Activated CD8-positive, alpha-beta memory T cell treated with anti-CD3 and anti-CD28 coated beads, Interleukin-2, amount 50 U/mL, for 1 hour (primary cell): Measurements from ENCODE around the gene THSD7B.

Source experiments
- DNase-seq: peaks from one replicate; pipeline ENCODE4 v3.0.0-alpha.2; 2020; ENCODE audit errors: extremely low read depth

THSD7B gene

DNA sequence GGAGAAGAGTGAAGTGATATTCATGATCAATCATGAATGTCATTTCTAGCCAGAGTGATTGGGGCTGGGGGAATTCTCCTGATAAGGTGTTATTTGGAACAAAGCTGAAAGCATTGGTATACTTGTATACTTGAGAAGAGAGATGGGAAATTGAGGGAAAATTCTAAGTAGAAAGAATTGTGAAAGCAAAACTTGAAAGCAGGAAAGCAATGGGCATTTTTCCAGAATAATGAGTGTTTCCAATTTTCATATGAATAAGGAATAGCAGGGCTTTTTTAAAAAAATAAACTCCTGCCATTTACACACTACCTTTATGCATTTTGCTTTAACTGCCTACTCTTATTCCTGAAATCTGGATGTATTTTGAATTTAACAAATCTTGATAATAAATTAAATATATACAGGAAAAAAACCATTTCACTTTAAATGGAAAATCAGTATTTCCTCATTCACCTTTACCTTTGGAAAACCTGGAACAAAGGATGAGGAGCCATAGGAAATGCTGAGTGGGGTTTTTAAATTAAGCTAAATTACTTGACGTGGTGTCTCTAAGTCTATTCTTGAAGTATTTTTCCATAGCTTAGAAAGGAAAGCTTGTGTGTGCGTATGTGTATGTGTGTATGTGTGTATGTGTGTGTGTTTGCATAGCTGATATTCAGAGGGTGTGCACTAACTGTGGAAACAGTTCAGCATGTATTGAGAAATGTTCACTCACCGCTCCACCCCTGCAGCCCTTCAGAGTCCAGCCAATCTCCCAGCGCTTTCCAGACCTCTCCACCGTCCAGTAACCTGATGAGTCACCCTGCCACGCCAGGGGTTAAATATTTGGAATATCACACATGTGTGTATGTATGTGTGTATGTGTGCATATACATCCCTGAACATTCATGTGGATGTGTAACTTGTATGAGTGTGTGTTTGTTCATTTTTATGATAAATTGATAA lies 427.3 kb downstream of the THSD7B start:
- DNase-seq = no peak

DNA sequence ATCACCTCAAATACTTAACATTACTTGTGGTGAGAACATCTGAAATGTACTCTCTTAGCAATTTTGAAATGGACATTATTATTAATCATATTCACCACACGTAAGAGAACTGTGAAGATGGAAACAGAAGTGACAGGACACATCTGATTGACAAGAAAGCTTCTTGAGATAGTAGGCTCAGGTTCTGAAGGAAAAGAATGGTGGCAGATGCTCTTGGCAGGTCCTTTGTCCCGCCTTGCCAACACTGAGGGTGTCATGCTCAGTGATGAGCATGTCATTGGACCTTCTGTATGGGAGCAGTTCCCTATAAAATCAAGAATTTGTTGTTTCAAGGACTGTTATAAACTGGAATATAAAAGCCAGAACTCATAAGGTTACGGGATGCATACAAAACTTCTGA lies 428.1 kb downstream of the THSD7B start:
- DNase-seq = no peak

DNA sequence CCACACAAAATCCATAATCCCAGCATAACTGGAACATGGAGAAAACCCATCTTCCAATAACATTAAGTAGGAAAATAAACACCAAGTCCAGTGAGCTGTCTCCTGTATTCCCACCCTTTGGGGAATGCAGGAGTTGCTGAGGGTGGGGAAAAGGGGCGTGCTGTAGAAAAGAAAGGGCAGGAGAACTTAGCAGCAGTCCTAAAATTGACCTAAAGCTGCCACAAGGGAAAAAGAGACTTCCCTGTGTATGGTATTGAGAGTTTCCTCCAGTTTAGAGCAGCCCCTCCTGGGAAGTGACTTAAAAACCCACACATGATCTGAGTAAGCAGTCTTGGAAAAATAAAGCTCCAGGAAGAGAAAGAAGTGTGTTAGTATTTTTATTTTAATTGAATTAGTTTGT lies 428.8 kb downstream of the THSD7B start:
- DNase-seq = no peak

DNA sequence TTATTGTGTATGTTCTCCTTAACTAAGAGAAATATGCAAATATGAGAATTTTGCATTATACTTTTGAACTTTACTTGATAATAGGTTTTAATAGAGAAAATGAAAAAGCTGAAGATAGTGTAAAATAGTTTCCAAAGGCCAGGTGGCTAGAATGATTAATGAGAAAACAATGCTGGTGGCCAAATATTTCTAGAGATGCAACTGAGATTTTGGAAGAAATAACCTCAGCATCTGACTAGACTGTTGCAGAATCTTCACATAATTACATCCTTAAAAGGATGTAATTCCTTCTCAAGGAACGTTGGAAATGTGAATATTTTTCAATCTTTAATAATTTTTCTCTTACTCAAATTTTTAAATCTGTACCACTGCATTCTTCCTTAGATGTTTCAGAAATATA lies 434.4 kb downstream of the THSD7B start:
- no peak for DNase-seq

DNA sequence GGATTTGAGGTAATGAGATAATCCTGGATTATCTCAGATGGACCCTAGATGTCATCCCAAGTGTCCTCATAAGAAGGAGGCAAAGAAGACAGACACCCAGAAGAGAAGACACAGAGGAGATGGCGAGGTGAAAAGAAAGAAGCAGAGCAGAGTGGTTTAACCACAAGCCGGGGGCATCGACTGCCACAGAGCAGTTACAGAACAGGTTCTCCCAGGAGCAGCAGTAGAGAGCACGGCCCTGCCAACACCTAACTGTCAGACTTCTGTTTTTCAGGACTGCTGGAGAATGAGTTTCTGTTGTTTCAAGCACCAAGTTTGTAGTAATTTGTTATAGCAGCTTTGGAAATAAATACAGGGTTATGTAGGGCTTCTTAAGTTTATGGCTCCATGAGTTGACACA lies 437.0 kb downstream of the THSD7B start:
- DNase-seq = no peak

DNA sequence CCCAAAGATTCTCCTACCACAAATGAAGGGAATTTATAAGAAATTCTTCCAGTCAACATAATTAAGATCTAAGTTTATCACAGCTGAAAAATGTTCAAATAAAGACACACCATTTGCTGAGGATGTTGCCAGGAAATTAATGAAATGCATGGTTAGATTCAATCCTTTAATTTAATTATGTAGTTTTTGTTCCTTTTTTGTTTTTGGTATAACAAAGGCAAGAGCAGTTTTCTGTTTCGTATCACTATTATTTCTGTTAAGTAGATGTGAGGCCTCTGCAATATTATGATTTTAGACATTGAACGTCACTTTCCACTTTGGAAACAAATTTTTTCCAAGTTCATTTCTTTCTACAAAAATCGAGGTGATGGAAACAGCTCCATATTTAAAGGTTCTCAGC lies 440.0 kb downstream of the THSD7B start:
- DNase-seq = no peak

DNA sequence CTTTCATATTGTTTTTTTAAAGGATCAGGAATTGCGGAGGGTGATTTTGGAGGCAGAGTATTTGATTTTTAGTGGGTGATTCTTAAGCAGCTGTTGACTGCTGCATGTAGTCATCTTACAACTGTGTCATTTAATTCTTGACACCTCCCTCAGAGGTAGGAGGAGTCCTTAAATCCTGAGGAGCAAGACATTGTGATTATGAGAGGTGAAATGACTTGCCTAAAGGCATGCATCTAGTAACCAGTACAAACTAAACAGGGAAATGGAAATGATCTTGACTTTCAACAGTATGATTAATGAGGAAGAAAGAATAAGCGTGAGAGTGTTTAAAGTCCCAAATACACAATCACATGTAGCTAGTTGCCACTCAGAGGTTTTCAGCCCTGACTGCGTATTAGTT lies 440.7 kb downstream of the THSD7B start:
- no peak for DNase-seq

DNA sequence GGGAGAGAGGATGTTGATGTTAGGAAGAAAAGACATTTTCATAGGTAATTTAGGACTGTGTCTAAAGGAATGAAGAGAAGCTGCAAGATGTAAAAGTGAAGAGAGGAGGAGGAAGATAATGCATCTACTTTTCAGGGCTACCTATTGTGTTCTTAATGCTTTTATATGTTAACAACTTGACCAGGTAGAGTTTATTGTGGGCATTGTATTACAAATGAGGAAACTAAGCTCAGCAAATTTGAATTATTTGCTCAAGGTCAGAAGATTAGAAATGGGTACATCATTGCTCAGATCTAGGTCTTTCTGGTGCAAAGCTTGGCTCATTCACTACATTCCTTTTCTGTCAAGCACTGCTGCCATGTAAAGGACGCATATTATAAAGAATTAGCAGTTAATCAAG lies 441.7 kb downstream of the THSD7B start:
- no peak for DNase-seq

DNA sequence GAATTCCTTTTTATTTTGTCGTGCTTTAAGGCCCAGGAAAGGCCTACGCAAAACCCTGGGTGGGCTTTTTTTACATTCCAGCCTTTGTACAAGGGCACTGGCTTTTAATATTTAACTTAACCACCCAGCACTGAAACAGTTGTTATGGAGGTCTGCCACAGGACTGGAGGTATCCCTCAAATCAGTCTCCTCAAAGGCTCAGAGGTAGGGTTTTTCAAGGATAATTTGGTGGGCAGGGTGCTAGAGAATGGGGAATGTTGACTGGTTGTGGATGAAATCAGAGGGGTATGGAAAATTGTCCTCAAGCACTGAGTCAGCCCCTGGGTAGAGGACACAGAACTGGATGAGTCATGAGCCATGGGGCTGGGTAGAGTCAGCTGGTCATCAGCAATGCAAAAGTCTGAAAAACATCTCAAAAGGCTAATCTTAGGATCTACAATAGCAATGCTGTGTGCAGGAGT lies 443.1 kb downstream of the THSD7B start:
- no peak for DNase-seq

DNA sequence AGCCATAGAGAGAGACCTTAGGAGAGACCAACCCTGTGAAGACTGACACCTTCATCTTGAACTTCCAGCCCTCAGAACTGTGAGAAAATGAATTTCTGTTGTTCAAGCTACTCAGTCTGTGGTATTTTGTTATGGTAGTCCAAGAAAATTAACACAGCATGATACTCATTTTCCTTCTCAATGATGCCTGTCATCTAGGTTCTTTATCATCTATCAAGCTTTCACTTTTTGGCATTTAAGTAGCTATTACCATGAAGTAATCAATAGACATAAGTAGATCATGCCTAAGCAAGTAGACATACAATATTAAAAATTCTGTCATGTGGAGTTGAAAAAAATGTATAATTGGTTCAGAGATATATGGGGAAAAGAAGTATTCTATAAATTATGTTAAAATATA lies 444.7 kb downstream of the THSD7B start:
- DNase-seq = no peak

DNA sequence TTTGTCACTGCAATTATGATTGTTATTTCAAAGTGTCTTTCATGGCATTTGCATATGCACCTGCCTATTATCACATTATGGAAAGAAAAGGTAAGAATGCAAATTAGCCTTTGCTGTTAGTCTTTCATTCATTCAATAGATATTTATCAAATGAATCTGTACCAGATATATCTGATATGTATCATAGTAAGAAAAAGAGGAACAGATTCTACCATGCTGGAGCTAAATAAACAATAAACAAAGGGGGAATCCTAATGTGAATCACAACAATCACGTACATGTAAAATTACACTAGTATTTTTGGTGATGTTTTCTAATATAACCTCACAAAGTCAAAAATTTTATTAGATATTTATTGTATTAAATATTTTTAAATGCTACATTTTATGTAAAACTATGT lies 446.4 kb downstream of the THSD7B start:
- no peak for DNase-seq

DNA sequence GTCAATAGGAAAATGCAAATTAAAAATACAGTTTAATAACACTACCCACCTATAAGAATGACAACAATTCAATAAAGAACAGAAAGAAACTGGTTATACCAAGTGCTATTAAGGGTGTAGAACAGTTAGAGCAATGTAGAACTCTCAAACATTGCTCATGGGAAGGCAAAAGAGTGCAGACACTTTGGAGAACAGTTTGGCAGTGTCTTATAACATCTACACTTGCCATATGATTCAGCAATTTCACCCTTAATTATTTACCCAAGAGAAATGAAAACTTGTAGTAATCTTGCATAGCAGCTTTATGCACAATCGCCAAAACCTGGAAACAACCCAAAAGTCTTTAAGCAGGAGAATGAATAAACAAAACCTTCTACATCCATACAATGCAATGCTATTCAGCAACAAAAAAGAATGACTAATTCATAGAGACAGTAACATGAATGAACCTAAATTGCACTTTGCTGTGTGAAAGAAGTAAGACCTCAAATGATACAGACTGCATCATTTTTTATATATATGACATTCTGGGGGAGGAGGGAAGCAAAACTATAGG lies 455.2 kb downstream of the THSD7B start:
- DNase-seq = no peak

DNA sequence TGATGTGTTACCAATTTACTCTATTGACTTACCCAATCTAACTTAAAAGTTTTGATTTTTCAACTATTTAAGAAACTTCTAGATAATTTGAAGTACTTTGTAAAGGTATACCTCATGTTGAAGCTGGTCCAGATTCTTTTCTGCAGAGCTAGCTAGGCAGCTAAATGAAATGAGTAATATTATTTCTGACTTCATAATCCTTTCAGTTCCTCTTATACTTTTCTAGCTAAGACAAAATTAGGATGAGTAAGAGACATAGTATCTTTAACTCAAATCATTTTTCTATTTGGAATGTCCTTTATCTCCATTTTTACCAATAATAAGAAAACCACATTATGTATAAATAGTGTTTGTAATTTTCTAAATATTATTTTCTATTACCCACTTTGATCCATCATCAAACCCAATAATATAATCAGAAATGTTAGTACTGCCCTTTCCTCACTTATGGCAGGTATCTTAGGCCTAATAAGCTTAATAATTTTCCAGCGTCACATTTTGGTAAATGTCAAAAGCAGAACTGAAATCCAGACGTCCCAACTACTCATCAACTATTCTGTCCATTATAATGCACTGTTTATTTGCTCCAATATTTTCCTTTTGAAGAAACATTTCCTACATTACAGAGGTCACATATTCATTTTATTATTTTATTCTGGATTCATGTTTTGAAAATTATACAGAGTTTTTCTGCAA lies 456.6 kb downstream of the THSD7B start:
- no peak for DNase-seq

DNA sequence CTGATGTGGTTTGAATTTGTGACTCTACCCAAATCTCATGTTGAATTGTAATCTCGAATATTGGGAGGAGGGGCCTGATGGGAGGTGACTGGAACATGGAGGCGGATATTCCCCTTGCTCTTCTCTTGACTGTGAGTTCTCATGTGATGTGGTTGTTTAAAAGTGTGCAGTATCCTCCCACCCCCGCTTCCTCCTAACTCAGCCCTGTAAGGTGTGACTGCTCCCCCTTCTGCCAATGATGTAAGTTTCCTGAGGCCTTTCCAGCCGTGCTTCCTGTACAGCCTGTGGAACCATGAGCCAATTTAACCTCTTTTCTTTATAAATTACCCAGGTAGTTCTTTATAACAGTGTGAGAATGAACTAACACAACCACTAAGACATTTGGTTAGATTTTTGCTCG lies 458.4 kb downstream of the THSD7B start:
- DNase-seq = no peak

DNA sequence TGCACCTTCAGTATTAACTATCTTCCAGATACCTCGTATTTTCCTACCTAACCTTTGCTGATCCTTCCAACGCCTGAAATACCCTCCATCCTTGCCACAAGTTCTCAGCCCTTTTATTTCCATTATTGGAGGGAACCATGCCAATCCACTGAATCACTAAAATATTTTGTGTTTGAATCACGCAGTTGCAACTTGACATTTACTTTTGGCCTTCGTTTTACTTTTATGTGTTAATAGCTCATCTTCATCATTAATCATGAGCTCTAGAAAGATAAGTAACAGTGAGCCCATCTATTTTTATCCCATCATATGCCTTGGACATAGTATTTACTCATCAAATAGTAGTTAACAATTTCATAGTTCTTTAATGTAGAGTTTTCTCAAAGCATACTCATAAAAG lies 463.2 kb downstream of the THSD7B start:
- no peak for DNase-seq

DNA sequence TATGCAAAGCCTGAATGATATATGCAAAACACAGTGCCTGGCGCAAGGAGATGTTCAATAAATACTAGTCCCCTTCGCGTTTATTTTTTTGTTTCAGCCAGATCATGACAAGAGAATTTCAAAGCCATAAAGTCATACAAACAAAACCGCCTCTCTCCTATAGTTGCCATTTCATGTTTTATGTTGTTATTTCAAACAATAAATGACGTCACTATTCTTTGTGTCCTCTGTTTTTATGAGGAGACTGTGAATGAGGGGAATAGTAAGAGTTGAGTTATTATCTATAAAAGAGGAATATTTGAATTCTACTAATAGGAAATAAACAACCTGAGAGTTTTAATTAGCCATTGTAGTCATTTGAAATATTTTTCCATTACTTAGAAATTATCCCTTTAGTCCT lies 464.5 kb downstream of the THSD7B start:
- DNase-seq = no peak

DNA sequence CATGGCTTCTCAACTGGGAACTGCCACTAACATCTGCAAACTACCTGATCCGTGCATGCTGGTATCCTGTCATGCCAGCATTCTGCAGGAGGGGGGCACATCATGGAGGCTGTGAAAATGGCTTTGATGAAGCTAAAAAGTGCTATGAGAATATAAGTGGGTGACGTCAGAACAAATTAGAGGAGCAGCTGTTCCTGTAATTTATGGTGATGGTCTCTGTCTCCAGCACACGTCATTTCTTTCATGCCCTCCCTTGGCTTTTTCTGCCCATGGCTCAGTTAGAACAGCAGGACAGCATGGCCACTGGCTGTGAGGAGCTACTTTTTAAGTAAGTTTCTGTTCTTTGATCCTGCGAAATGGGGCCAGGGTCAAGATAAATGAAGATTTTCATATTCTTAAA lies 466.3 kb downstream of the THSD7B start:
- DNase-seq = no peak

DNA sequence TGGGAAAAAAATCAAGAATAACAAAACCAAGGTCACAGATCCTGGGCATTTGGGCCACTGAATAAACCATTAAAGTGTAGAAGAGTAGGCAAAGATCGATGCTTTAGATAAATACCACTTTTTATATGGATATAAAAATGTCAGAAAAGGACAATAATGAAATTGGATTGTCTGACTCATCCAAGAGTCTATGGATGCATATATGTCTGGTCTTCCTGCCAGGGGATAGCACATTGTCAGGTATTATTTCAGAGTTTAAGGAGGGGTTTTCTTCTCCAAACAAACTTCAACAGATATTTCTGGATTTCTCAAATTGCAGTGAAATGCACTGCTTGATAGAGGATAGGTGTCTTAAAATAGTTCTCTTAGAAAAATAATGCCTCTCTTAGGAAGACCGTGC lies 466.7 kb downstream of the THSD7B start:
- no peak for DNase-seq

DNA sequence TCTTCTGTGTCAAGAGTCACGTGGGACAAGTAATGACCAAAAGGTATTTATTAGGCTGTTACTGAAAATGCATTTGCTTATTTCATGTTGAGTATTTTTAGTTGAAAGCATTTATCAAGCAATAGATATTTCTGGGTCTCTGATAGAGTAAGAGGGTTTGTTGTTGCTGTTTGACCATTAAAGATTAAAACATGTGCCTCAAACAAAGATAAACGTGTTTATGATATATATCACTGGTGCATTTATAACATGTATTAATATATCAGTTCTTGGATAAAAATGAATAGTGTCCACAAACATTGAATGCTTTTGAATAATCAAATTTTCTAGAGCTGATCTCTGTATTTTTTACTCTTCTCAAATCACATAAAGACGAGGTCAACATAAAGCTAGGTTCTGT lies 467.7 kb downstream of the THSD7B start:
- no peak for DNase-seq

DNA sequence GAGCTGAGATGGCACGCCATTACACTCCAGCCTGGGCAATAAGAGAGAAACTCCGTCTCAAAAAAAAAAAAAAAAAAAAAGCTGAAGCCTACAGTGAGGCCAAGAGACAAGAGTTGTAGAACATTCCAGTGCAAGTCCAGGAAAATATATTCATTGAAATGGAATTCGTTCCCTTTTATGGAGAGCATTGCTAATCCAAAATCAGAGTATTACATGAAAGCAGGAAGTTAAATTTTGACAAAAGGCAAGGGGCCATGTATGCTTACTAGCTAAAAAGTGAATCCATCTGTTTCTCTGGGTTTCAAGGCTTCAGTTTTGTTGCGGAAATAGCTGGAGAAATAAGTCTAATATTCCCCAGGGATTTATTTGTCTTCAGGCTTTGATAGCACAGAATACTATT lies 471.7 kb downstream of the THSD7B start:
- no peak for DNase-seq

DNA sequence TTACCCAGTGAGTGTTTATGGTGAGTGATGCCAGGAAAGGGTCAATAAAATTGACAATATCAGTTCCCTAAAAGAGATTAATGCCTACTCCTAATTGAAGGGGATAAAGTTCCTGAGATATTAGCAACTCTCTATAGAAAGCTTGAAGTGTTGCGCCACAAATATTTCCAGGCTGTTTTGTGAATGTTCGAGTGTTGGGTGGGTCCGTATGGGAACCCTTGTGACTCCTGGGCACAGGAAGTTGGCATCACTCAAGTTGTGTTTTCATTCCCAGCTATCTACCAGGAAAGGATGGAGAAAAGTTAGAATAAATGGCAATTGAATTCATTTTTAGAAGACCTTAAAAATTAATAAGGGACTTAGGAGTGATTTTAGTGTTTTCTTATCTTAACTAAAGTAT lies 472.7 kb downstream of the THSD7B start:
- no peak for DNase-seq

DNA sequence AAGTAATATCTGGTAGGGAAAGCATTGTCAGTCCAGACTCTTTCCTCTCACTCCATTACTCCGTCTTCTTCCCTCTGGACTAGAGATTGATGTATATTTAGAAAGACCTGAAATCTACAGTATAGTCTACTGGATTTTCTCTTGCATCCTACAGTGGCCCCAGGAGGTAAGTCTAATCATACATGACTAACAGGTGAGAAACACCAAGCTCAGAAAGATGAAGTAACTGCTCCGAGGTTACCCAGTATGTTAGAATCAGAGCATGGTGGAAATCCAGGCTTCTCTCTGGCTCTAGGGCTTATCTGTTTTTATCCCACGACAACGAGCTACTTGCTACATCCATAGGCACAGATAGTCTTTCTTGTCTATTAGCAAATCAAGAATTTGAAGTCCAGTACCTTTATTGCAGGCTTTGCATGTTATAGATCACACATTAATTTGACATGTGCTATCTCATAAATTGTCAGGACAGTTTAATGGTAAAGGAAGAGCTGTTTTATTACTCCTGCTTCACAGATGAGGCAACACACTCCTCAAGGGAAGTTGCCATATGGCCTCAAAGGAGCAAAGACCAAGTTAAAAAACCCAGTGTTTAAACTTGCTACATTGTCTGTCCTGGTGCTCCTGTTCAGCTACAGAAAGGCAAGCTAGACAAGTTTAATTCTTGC lies 484.3 kb downstream of the THSD7B start:
- no peak for DNase-seq
